Fibroblast of the conjunctiva (primary cell): ENCODE data around the gene ACP7.
"Not testable (repeated sequence)": the region's sequence is repeated elsewhere in the genome, so short reads cannot be mapped to it uniquely, and the experiment has no call there.

Source experiments
- DNase-seq: peaks from one replicate; pipeline ENCODE4 v3.0.0-alpha.2; 2010; ENCODE audit warnings: low read depth

The ACP7 gene

GRCh38 chr19:39132344-39132969, 48.3 kb downstream of the ACP7 start:
- no peak for DNase-seq

GRCh38 chr19:39133431-39134270, 49.5 kb downstream of the ACP7 start:
- no peak for DNase-seq

- DNase-seq = no peak
These were observed 51.5 kb downstream of the ACP7 start for GRCh38 chr19:39135701-39136100.

- DNase-seq = no peak
These were observed 52.2 kb downstream of the ACP7 start for GRCh38 chr19:39136225-39136940.

GRCh38 chr19:39137131-39137530, 53.0 kb downstream of the ACP7 start:
- DNase-seq = no peak

- DNase-seq = no peak
These were observed 54.3 kb downstream of the ACP7 start for GRCh38 chr19:39138221-39139211.

- no peak for DNase-seq
These were observed 55.2 kb downstream of the ACP7 start for GRCh38 chr19:39139305-39139874.

GRCh38 chr19:39139971-39140453, 55.8 kb downstream of the ACP7 start:
- DNase-seq = no peak

- DNase-seq = no peak
These were observed 56.4 kb downstream of the ACP7 start for GRCh38 chr19:39140594-39140993.

GRCh38 chr19:39141929-39142328, 57.8 kb downstream of the ACP7 start:
- DNase-seq = no peak

- DNase-seq = no peak
These were observed 58.5 kb downstream of the ACP7 start for GRCh38 chr19:39142630-39143029.

GRCh38 chr19:39143757-39144289, 59.7 kb downstream of the ACP7 start:
- not testable (repeated sequence) for DNase-seq

GRCh38 chr19:39144290-39145071, 60.3 kb downstream of the ACP7 start:
- no peak for DNase-seq

GRCh38 chr19:39145180-39145953, 61.2 kb downstream of the ACP7 start:
- no peak for DNase-seq

GRCh38 chr19:39146091-39146490, 61.9 kb downstream of the ACP7 start:
- DNase-seq = no peak

- no peak for DNase-seq
These were observed 62.7 kb downstream of the ACP7 start for GRCh38 chr19:39146686-39147450.

GRCh38 chr19:39147480-39147879, 63.3 kb downstream of the ACP7 start:
- no peak for DNase-seq

GRCh38 chr19:39148939-39149529, 64.9 kb downstream of the ACP7 start:
- no peak for DNase-seq
